MCF 10A (cell line): ENCODE measurements around the gene ALDH5A1. TPM values are rescaled to one million over a fixed set of nuclear protein-coding genes. Genes with fewer than 3 reads are reported as not detected.

Experiments
- BruUV-seq: library from RNA; stranded (reverse); fragments of 400-500 nt; replicated peaks from 2 replicates; lab custom pipeline; 2021; lab: Mats Ljungman, UMichigan
- CTCF ChIA-PET: fragments of 300-600 bp; sonication (Branson Sonifier 250); formaldehyde crosslinking; extraction: SDS; loops from one replicate; lab custom pipeline; 2021; ENCODE audit warnings: antibody characterized with exemption, inconsistent platforms; lab: Yijun Ruan, JAX
- POLR2A ChIA-PET: fragments of 300-600, 350-650 bp; sonication (Branson Sonifier 250); formaldehyde crosslinking; extraction: SDS; loops from one replicate; lab custom pipeline; 2020; ENCODE audit warnings: antibody characterized with exemption, inconsistent platforms; lab: Yijun Ruan, JAX
- DNase-seq: peaks from one replicate; pipeline ENCODE4 v3.0.0-alpha.2; 2018; ENCODE audit not compliant: unreplicated experiment
- H3K27ac Mint-ChIP-seq: one replicate; pipeline ENCODE4 v1.8.0; 2022; ENCODE audit warnings: mild to moderate bottlenecking, low read depth, mixed read lengths; ENCODE audit not compliant: unreplicated experiment
- H3K27me3 Mint-ChIP-seq: one replicate; pipeline ENCODE4 v1.8.0; 2022; ENCODE audit warnings: mixed read lengths; ENCODE audit not compliant: insufficient read depth, unreplicated experiment
- H3K36me3 Mint-ChIP-seq: one replicate; pipeline ENCODE4 v1.8.0; 2022; ENCODE audit warnings: mild to moderate bottlenecking, moderate library complexity, mixed read lengths; ENCODE audit not compliant: insufficient read depth, unreplicated experiment
- H3K4me1 Mint-ChIP-seq: one replicate; pipeline ENCODE4 v1.8.0; 2022; ENCODE audit warnings: mixed read lengths; ENCODE audit not compliant: insufficient read depth, unreplicated experiment
- H3K4me3 Mint-ChIP-seq: one replicate; pipeline ENCODE4 v1.8.0; 2022; ENCODE audit warnings: mild to moderate bottlenecking, moderate library complexity, mixed read lengths; ENCODE audit not compliant: unreplicated experiment
- H3K9me3 Mint-ChIP-seq: one replicate; pipeline ENCODE4 v1.8.0; 2022; ENCODE audit warnings: mixed read lengths; ENCODE audit not compliant: unreplicated experiment
- intact Hi-C: fragments of 100-400 bp; cut with micrococcal nuclease; formaldehyde crosslinking; loops from 2 replicates; pipeline ENCODE4 v1.14.1; 2022
- total RNA-seq: library from RNA; stranded (reverse); gene quantifications from 2 replicates; pipeline ENCODE4 v1.2.3, GENCODE V29; 2022
- TF ChIP-seq, protein P1 (sequence below): fragments of 200-600 bp; IDR thresholded peaks from one replicate; pipeline ENCODE4 v1.8.0; 2022; ENCODE audit warnings: antibody characterized with exemption, mild to moderate bottlenecking; ENCODE audit not compliant: unreplicated experiment

The ALDH5A1 gene
- total RNA-seq, 1 experiment from 2014 or later: 1.7 TPM

DNA sequence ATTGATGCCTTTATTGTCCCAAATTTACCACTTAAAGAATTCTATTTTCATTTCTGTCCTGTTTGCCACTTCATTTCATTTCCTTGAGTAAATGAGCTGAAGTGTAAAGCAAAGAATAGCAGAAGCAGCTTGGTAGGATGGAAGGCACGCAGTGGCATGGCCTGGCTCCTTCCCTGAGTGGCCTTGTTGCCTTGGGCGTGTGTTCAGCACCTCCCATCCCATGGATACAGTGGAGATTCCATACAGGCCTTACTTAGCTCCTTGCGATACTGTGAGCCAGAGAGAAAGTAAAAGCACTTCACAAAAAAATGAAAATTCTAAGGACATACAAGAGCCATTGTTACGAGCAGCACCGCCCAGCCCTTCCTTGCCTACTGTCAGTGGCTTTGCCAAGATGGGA, 39.6 kb downstream of the ALDH5A1 start:
- ChIA-PET CTCF (interaction anchor here (1.6 kb wide), 1 partner anchor 13 kb away, joined by 6 read pairs; no protein-coding TSS in a partner anchor), POLR2A (no interaction called here)
- intact Hi-C loops: no loop called here
- Mint-ChIP-seq H3K36me3 (peaks cover 6% of the 10 kb centered on the region), H3K27ac (no peak overlapping the region), H3K4me3 (no peak overlapping the region), H3K27me3 (no peaks in the 10 kb centered on the region), H3K4me1 (peaks cover 6% of the 10 kb centered on the region), H3K9me3 (no peaks in the 10 kb centered on the region)
- no peak for DNase-seq
- no TSS peak for BruUV-seq
- TF ChIP-seq, protein P1, sequence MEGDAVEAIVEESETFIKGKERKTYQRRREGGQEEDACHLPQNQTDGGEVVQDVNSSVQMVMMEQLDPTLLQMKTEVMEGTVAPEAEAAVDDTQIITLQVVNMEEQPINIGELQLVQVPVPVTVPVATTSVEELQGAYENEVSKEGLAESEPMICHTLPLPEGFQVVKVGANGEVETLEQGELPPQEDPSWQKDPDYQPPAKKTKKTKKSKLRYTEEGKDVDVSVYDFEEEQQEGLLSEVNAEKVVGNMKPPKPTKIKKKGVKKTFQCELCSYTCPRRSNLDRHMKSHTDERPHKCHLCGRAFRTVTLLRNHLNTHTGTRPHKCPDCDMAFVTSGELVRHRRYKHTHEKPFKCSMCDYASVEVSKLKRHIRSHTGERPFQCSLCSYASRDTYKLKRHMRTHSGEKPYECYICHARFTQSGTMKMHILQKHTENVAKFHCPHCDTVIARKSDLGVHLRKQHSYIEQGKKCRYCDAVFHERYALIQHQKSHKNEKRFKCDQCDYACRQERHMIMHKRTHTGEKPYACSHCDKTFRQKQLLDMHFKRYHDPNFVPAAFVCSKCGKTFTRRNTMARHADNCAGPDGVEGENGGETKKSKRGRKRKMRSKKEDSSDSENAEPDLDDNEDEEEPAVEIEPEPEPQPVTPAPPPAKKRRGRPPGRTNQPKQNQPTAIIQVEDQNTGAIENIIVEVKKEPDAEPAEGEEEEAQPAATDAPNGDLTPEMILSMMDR: no peak

DNA sequence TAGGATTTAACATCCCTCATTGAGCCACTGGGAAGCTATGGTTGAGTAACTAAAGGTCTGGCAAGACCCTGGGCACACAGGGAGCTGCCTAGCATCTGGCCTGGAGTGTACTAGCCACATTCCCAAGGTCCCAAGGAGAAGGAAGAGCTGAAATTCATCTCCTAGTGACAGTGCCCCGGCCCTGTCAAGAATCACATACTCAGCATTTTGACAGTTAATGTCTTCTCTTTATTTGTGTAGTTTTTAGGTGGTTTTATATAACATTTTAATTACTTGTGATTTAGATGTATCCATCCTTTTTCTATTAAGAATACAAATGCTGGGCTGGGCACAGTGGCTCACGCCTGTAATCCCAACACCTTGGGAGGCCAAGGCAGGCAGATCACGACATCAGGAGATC, 40.4 kb downstream of the ALDH5A1 start:
- H3K4me3 Mint-ChIP-seq: no peak overlapping the region
- H3K27me3 Mint-ChIP-seq: no peaks in the 10 kb centered on the region
- no TSS peak for BruUV-seq
- peaks cover 6% of the 10 kb centered on the region for H3K36me3 Mint-ChIP-seq
- no peak for DNase-seq
- intact Hi-C loops: no loop called here
- ChIA-PET POLR2A (no interaction called here), CTCF (interaction anchor here (1.2 to 1.6 kb wide), 3 partner anchors 14 to 46 kb away, joined by 3 to 6 read pairs (median 5); no protein-coding TSS in a partner anchor)
- TF ChIP-seq, protein P1: no peak
- H3K4me1 Mint-ChIP-seq: peaks cover under 1% of the 10 kb centered on the region
- H3K27ac Mint-ChIP-seq: no peak overlapping the region
- no peaks in the 10 kb centered on the region for H3K9me3 Mint-ChIP-seq

- no peaks in the 10 kb centered on the region for H3K9me3 Mint-ChIP-seq
- H3K27me3 Mint-ChIP-seq: no peaks in the 10 kb centered on the region
- no TSS peak for BruUV-seq
- peaks cover 6% of the 10 kb centered on the region for H3K36me3 Mint-ChIP-seq
- no peak overlapping the region for H3K27ac Mint-ChIP-seq
- H3K4me1 Mint-ChIP-seq: no peaks in the 10 kb centered on the region
- TF ChIP-seq, protein P1: no peak
- POLR2A ChIA-PET: interaction anchor here (0.5 to 1.0 kb wide), 2 partner anchors 77 to 109 kb away, joined by 3 to 4 read pairs; no protein-coding TSS in a partner anchor
- DNase-seq: no peak
- CTCF ChIA-PET: interaction anchor here (0.6 to 1.5 kb wide), 8 partner anchors 11 to 98 kb away, joined by 3 to 5 read pairs (median 3); no protein-coding TSS in a partner anchor
- intact Hi-C loops: no loop called here
- H3K4me3 Mint-ChIP-seq: no peak overlapping the region
These were observed 41.7 kb downstream of the ALDH5A1 start for GRCh38 chr6:24536466-24536865.

GRCh38 chr6:24537082-24537699, 42.4 kb downstream of the ALDH5A1 start:
- H3K27ac Mint-ChIP-seq: no peak overlapping the region
- no peaks in the 10 kb centered on the region for H3K9me3 Mint-ChIP-seq
- H3K4me3 Mint-ChIP-seq: no peak overlapping the region
- POLR2A ChIA-PET: interaction anchor here (0.6 to 1.0 kb wide), 3 partner anchors 64 to 108 kb away, joined by 3 to 4 read pairs (median 3); no protein-coding TSS in a partner anchor
- TF ChIP-seq, protein P1: no peak
- H3K27me3 Mint-ChIP-seq: no peaks in the 10 kb centered on the region
- CTCF ChIA-PET: interaction anchor here (0.5 to 1.7 kb wide), 8 partner anchors 10 to 536 kb away, joined by 3 to 4 read pairs (median 3); no protein-coding TSS in a partner anchor
- peaks cover 6% of the 10 kb centered on the region for H3K36me3 Mint-ChIP-seq
- H3K4me1 Mint-ChIP-seq: no peaks in the 10 kb centered on the region
- DNase-seq: no peak
- intact Hi-C loops: no loop called here
- BruUV-seq: no TSS peak
